SU-DHL-6 (cell line): ENCODE data around the gene NSD1.

Experiments used
- CTCF ChIP-seq: fragments of 200-600 bp; sonication (generic); IDR thresholded peaks from one replicate; pipeline ENCODE4 v1.5.1; 2017; ENCODE audit warnings: antibody characterized with exemption, mild to moderate bottlenecking, low read length, moderate library complexity; ENCODE audit not compliant: insufficient read depth, poor library complexity, severe bottlenecking
- EZH2phosphoT487 ChIP-seq: fragments of 200-600 bp; sonication (generic), shearing (Covaris generic); conservative IDR thresholded peaks from 2 replicates; pipeline ENCODE4 v1.6.1; 2018; ENCODE audit warnings: mild to moderate bottlenecking, antibody characterized with exemption, low read length, moderate library complexity, mixed read lengths

GRCh38 chr5:177117441-177118045 lies 16.0 kb upstream of the NSD1 start:
- TF ChIP-seq CTCF = no peak
- no peak for TF ChIP-seq EZH2phosphoT487
